Measurements from ENCODE around the gene GNPTAB. TPM values are rescaled to one million over a fixed set of nuclear protein-coding genes. Genes with fewer than 3 reads are reported as not detected.

Gene GNPTAB
- total and polyA plus RNA-seq, 2 donors (not counting 1 experiment from before 2014, with no cell fraction given): 10.4 to 79.4 TPM

- peak overlapping the region; percentile 80 to 92 (median 86) for H3K4me3 ChIP-seq (ENCODE audit: control extremely low read depth in 1 of 5, extremely low read depth in 1 of 5, insufficient read depth in 1 of 5, low read depth in 2 of 5, low read length in 4 of 5)
- no peaks in the 10 kb centered on the region for H4K20me1 ChIP-seq (ENCODE audit: control insufficient read depth, insufficient read depth, low read length, poor library complexity, severe bottlenecking)
- no peaks in the 10 kb centered on the region for H3K9me3 ChIP-seq (ENCODE audit: control extremely low read depth in 1 of 3, control insufficient read depth in 2 of 3, insufficient read depth in 1 of 3, low read length in 2 of 3)
- intact Hi-C loops (cut with micrococcal nuclease): loop anchor here (1.0 to 5.0 kb wide), 5 partner anchors 39 to 471 kb away; partner anchors contain the start of genes ARL1 and GNPTAB
- H3K4me1 ChIP-seq (ENCODE audit: control insufficient read depth in 2 of 2, insufficient read depth in 2 of 2, low read length in 2 of 2): peaks cover 6 to 14% of the 10 kb centered on the region in 2 donors
- no peaks in the 10 kb centered on the region for H3K27me3 Mint-ChIP-seq
- no peaks in the 10 kb centered on the region for H3K79me2 ChIP-seq (ENCODE audit: control insufficient read depth, insufficient read depth, low read length)
- H3K36me3 ChIP-seq (replicated peaks in 1 of 2; ENCODE audit: control extremely low read depth in 1 of 2, control insufficient read depth in 1 of 2, extremely low read depth in 1 of 2, insufficient read depth in 2 of 2, low read length in 1 of 2): no peaks in the 10 kb centered on the region
- TF ChIP-seq CTCF (IDR thresholded peaks at IDR 0.05) (no peak), EZH2 (IDR thresholded peaks at IDR 0.05; ENCODE audit: borderline replicate concordance, insufficient read depth, low read depth, low read length, poor library complexity, severe bottlenecking) (no peak)
- no peaks in the 10 kb centered on the region for H3K27me3 ChIP-seq (replicated peaks in 1 of 4; ENCODE audit: control extremely low read depth in 1 of 4, control insufficient read depth in 3 of 4, insufficient read depth in 4 of 4, low read length in 3 of 4)
- CTCF ChIA-PET: interaction anchor here (1.0 to 1.8 kb wide), 3 partner anchors 31 to 47 kb away, joined by 3 to 10 read pairs (median 6); partner anchors contain the start of gene GNPTAB
- DNase-seq (no peak), ATAC-seq (ENCODE audit: low read depth) (peak; percentile 1)
- H3K9ac ChIP-seq (ENCODE audit: low read length): peak overlapping the region; percentile 90
- peak overlapping the region; percentile 54 to 84 for H3K27ac ChIP-seq (ENCODE audit: low read length in 2 of 2)
- H3K27ac Mint-ChIP-seq: peak overlapping the region; percentile 88
- WGBS (ENCODE audit: insufficient coverage): 1% methylated on average over 13 of the region's 24 CpGs
- H2AFZ ChIP-seq (ENCODE audit: insufficient read depth, low read depth, low read length, poor library complexity, severe bottlenecking): peak overlapping the region; percentile 92
- no peaks in the 10 kb centered on the region for H3K9me3 Mint-ChIP-seq (ENCODE audit: insufficient read depth)
- POLR2A ChIA-PET: interaction anchor here (0.9 to 1.0 kb wide), 2 partner anchors 134 to 184 kb away, joined by 3 read pairs; partner anchors contain the start of gene WASHC3
- peaks cover 20% of the 10 kb centered on the region for H3K4me1 Mint-ChIP-seq
- H3K4me3 Mint-ChIP-seq: peak overlapping the region; percentile 90
- peak overlapping the region; percentile 80 for H3K4me2 ChIP-seq (replicated peaks; ENCODE audit: low read depth, low read length, poor library complexity, severe bottlenecking)
Measured at GRCh38 chr12:101877806-101878242, 47.1 kb upstream of the GNPTAB start.
